Glutamatergic neuron (in vitro differentiated cells): Measurements from ENCODE around the gene RGS6. TPM values are rescaled to one million over a fixed set of nuclear protein-coding genes. Genes with fewer than 3 reads are reported as not detected.

Source experiments
- DNase-seq: peaks from one replicate; pipeline ENCODE4 v3.0.0; 2022
- H3K27ac Mint-ChIP-seq: one replicate; pipeline ENCODE4 v1.8.0; 2020; ENCODE audit warnings: mild to moderate bottlenecking, mixed read lengths, inconsistent platforms; ENCODE audit not compliant: unreplicated experiment
- H3K27me3 Mint-ChIP-seq: one replicate; pipeline ENCODE4 v1.8.0; 2020; ENCODE audit warnings: mild to moderate bottlenecking, moderate library complexity, mixed read lengths, inconsistent platforms; ENCODE audit not compliant: unreplicated experiment
- H3K36me3 Mint-ChIP-seq: one replicate; pipeline ENCODE4 v1.8.0; 2020; ENCODE audit warnings: mild to moderate bottlenecking, mixed read lengths, inconsistent platforms; ENCODE audit not compliant: unreplicated experiment
- H3K4me1 Mint-ChIP-seq: one replicate; pipeline ENCODE4 v1.8.0; 2020; ENCODE audit warnings: mild to moderate bottlenecking, low read depth, mixed read lengths, inconsistent platforms; ENCODE audit not compliant: unreplicated experiment
- H3K4me3 Mint-ChIP-seq: one replicate; pipeline ENCODE4 v1.8.0; 2020; ENCODE audit warnings: mild to moderate bottlenecking, mixed read lengths, inconsistent platforms; ENCODE audit not compliant: unreplicated experiment
- H3K9me3 Mint-ChIP-seq: one replicate; pipeline ENCODE4 v1.8.0; 2020; ENCODE audit warnings: mild to moderate bottlenecking, moderate library complexity, mixed read lengths, inconsistent platforms; ENCODE audit not compliant: unreplicated experiment
- CTCF ChIP-seq: fragments of 200-600 bp; sonication (generic); IDR thresholded peaks from one replicate; pipeline ENCODE4 v1.5.0; 2021; ENCODE audit not compliant: partially characterized antibody, unreplicated experiment
- total RNA-seq: library from RNA; stranded (reverse); fragmentation: NEBNext Ultra II Directional; extraction: Animal tissue kit (Norgen Biotek cat#: 25700); gene quantifications from one replicate; pipeline ENCODE4 v1.2.1, GENCODE V29; 2021; ENCODE audit not compliant: unreplicated experiment

RGS6 gene
- total RNA-seq, 1 donor from 2014 or later: 1.2 TPM

GRCh38 chr14:72517736-72518135, 585.5 kb downstream of the RGS6 start:
- Mint-ChIP-seq H3K4me1 (peaks cover 12% of the 10 kb centered on the region), H3K9me3 (peaks cover 2% of the 10 kb centered on the region), H3K27ac (no peak overlapping the region), H3K36me3 (no peaks in the 10 kb centered on the region), H3K4me3 (no peak overlapping the region), H3K27me3 (no peaks in the 10 kb centered on the region)
- no peak for DNase-seq
- TF ChIP-seq CTCF: no peak

GRCh38 chr14:72518809-72519377, 586.7 kb downstream of the RGS6 start:
- H3K36me3 Mint-ChIP-seq: no peaks in the 10 kb centered on the region
- no peak for DNase-seq
- no peak for TF ChIP-seq CTCF
- H3K27me3 Mint-ChIP-seq: no peaks in the 10 kb centered on the region
- no peak overlapping the region for H3K27ac Mint-ChIP-seq
- peaks cover 8% of the 10 kb centered on the region for H3K4me1 Mint-ChIP-seq
- no peak overlapping the region for H3K4me3 Mint-ChIP-seq
- H3K9me3 Mint-ChIP-seq: peaks cover 2% of the 10 kb centered on the region

- peaks cover 8% of the 10 kb centered on the region for H3K4me1 Mint-ChIP-seq
- H3K9me3 Mint-ChIP-seq: peaks cover 2% of the 10 kb centered on the region
- no peak for DNase-seq
- no peaks in the 10 kb centered on the region for H3K36me3 Mint-ChIP-seq
- no peak overlapping the region for H3K27ac Mint-ChIP-seq
- no peak overlapping the region for H3K4me3 Mint-ChIP-seq
- TF ChIP-seq CTCF: no peak
- H3K27me3 Mint-ChIP-seq: no peaks in the 10 kb centered on the region
Measured at GRCh38 chr14:72519543-72519942, 587.3 kb downstream of the RGS6 start.

- no peak overlapping the region for H3K27ac Mint-ChIP-seq
- TF ChIP-seq CTCF: no peak
- H3K36me3 Mint-ChIP-seq: no peaks in the 10 kb centered on the region
- H3K4me1 Mint-ChIP-seq: peaks cover 6% of the 10 kb centered on the region
- peaks cover 4% of the 10 kb centered on the region for H3K9me3 Mint-ChIP-seq
- H3K27me3 Mint-ChIP-seq: no peaks in the 10 kb centered on the region
- no peak overlapping the region for H3K4me3 Mint-ChIP-seq
- no peak for DNase-seq
Measured at GRCh38 chr14:72521045-72521444, 588.8 kb downstream of the RGS6 start.

GRCh38 chr14:72521968-72522741, 589.9 kb downstream of the RGS6 start:
- no peak for TF ChIP-seq CTCF
- no peaks in the 10 kb centered on the region for H3K27me3 Mint-ChIP-seq
- peaks cover 2% of the 10 kb centered on the region for H3K4me1 Mint-ChIP-seq
- H3K27ac Mint-ChIP-seq: no peak overlapping the region
- DNase-seq: no peak
- no peaks in the 10 kb centered on the region for H3K36me3 Mint-ChIP-seq
- H3K4me3 Mint-ChIP-seq: no peak overlapping the region
- peaks cover 2% of the 10 kb centered on the region for H3K9me3 Mint-ChIP-seq
